ENCODE results near the gene P3H1.
"Not testable (repeated sequence)": the region's sequence is repeated elsewhere in the genome, so short reads cannot be mapped to it uniquely, and the experiment has no call there.

P3H1 gene

DNA sequence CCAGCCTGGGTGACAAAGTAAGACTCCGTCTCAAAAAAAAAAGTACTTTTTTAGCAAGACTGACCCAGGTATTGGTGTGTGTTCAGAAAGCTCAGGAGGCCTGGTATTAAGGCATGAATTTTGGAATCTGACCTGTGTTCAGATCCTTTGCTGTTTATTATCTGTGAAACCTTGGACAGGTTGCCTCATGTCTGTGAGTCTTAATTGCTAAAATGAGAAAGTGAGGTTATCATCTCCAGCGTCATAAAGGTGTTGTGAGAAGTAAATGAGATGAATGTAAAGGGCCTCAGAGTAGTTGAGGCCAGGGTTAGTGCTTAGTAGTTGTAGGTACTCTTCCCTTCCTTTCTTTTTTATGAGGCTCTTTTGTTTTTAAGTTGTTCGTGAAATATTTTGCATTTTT is 3.0 kb upstream of the P3H1 start:
- no peak for DNase-seq (ENCODE audit: low read depth in 3 of 3, low spot score in 1 of 3)

DNA sequence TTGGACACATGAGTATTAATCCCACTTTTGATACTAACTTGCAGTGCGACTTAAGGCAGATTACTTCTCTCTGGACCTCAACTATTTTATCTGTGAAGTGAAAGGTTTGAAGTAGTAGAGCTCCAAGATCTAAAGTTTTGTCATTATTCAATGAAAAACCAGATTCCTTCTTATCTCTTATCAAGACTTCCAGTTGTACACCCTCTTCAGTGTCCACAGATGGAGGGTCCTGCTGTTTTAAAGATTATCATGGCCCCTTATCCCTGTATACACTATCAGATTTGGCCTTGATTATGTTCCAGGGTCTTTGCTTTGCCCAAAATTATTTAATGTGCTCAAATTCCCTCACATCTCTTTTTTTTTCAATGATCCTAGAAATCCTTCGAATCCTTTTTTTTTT is 1.3 kb upstream of the P3H1 start:
- no peak for DNase-seq (ENCODE audit: low read depth in 3 of 3, low spot score in 1 of 3)

GRCh38 chr1:42767510-42768000 is 727 bp upstream of the P3H1 start:
- DNase-seq (ENCODE audit: low read depth in 3 of 3, low spot score in 1 of 3) = no peak

DNA sequence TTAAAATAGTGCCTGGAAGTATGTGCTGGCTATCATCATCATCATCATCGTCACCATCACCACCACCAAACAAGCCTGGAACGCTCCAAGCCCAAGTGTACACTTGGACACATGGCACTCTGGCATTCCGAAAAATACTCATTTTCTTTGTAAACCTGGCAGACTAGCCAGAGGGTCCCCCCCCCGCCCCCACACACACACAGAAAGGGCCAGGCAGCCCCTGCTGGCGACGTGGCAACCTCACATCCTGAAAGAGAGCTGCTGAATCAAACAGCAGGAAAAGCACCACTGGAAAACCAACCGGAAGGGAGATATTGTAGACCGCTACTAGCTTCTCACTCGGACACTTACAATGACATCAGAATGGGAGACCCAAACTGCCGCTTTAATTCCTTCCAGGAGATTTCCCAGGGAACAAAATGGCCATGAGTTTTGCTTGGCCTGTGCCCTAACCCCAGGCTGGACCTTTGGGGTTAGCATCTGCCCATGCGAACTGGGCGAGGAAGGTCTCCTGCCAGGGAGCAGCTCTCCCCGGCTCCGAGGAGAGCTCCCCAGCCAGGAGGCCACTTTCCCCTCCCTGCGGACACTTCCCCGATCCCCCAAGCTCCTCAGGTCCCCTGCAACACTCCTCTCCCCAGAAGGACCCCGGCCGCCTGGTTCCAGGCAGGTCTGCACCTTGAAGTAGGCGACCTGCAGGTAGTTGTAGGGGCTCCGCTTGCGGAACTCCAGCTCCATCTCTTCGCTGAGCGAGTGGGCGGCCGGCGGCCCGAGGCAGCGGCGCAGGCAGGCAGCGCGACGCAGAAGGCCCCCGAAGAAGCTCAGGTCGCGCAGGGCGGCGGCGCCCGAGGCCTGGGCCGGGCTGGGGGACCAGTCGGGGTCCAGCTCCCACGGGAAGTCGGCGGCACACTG is 742 bp downstream of the P3H1 start:
- peak in 1 of 3 donors; percentile 44 for DNase-seq (ENCODE audit: low read depth in 3 of 3, low spot score in 1 of 3)

- no peak for DNase-seq (ENCODE audit: low read depth in 3 of 3, low spot score in 1 of 3)
Observed at GRCh38 chr1:42765269-42765668, 1.6 kb downstream of the P3H1 start.

DNA sequence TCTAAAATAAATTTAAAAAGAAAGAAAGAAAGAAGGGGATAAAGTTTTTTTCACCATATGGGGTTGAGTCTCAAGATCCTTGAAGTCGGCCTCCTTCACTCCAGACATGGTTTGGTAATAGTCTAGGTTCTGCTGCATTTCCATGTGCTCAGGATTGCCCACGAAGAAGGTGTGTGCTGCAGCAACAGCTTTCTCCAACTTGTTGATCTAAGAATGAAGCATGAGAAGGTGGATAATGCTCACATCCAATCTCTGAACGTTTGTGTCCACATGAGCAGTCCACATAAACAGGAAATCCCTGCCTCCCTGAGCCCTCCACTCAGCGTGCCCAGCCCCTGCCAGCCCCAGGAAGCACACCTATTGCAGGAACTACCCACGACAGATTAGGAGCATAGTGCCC is 4.6 kb downstream of the P3H1 start:
- DNase-seq (ENCODE audit: low read depth in 3 of 3, low spot score in 1 of 3) = no peak

- DNase-seq (ENCODE audit: low read depth in 3 of 3, low spot score in 1 of 3) = no peak
Observed at GRCh38 chr1:42761567-42761966, 5.3 kb downstream of the P3H1 start.

- no peak for DNase-seq (ENCODE audit: low read depth in 3 of 3, low spot score in 1 of 3)
Observed at GRCh38 chr1:42759114-42759513, 7.7 kb downstream of the P3H1 start.

GRCh38 chr1:42758641-42759040 is 8.2 kb downstream of the P3H1 start:
- no peak for DNase-seq (ENCODE audit: low read depth in 3 of 3, low spot score in 1 of 3)

- DNase-seq (ENCODE audit: low read depth in 3 of 3, low spot score in 1 of 3) = no peak
Observed at GRCh38 chr1:42757892-42758275, 8.9 kb downstream of the P3H1 start.

DNA sequence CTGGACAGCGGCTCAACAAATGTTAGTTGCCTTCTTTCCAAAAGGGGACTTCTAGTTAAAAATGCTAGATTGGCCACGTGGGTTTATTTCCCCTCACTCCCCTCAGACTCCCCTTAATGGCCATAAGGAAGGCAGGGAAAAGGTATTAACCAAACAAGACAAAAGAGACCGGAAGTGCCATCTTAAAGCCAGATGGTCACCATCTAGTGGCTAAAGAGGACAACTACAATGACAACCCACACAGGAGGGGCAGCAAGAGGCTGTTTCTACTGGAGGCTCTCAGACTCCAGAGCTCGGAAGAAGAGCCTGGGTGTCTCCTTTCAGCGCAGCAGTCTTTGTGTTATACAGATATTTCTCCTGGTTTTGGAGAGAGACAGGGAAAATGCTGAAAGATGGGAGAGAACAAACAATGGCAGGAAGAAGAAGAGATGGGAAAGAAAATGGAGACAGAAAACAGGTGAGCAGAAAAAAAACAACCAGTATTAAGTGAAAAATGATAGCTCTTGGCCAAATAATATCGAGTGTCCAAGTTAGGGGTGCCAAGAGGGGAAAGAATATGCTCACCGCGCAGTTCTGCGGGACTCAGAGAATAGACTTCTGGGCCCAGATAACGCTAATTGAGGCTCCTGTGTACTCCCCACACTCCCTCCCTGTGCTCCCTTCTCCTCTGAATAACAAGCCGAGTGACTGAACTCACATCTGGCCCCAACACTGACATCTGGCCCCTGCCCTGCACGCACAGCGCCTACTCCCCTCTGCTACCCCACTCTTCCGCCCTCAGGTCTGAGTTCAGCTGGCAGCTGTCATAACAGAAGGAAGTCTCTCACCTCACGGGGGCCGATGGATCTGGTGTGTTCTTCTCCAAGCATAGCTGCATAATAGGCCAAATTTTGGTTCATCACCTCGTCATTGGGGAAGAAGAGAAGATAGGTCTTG is 9.6 kb downstream of the P3H1 start:
- DNase-seq (ENCODE audit: low read depth in 3 of 3, low spot score in 1 of 3) = no peak

GRCh38 chr1:42753070-42753469 is 13.8 kb downstream of the P3H1 start:
- no peak for DNase-seq (ENCODE audit: low read depth in 3 of 3, low spot score in 1 of 3)

DNA sequence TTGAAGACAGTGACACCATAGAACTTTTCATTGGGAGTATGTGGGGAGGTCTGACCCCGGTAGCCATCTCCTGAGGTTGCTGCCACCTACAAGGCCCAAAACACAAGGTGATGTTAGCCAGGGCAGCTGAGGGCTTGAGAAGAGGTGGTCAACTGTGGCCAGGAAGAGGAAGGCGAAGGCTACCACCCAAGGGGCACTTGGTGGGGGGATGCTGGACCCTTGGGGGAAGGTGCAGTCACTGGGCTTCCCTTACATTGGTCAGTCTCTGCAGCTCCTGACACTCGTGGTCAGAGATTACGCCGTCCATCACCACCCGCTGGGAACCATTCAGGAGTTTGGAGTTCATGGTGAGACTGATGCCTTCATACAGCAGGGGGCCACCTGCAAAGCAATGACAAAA is 14.5 kb downstream of the P3H1 start:
- DNase-seq (ENCODE audit: low read depth in 3 of 3, low spot score in 1 of 3) = no peak

GRCh38 chr1:42751511-42752070 is 15.2 kb downstream of the P3H1 start:
- not testable (repeated sequence) for DNase-seq (ENCODE audit: low read depth in 3 of 3, low spot score in 1 of 3)

DNA sequence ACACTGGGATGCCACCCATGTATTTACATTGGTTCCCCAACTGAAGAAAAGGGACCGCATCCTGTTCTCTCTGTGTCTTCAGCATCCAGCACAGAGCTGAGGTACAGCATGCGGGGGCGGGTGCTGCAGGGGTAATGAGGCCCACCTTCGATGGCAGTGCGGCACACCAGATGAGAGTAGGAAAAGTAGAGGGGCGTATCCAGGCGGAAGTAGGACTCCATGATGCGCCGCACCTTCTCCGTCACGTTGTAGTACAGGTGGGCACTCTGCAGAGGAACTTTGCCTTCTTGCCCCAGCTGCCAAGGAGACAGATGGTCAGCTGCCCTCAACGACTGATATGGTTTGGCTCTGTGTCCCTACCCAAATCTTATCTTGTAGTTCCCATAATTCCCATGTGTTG is 16.8 kb downstream of the P3H1 start:
- DNase-seq (ENCODE audit: low read depth in 3 of 3, low spot score in 1 of 3) = no peak

- DNase-seq (ENCODE audit: low read depth in 3 of 3, low spot score in 1 of 3) = no peak
Observed at GRCh38 chr1:42748461-42749410, 18.1 kb downstream of the P3H1 start.

GRCh38 chr1:42748021-42748420 is 18.8 kb downstream of the P3H1 start:
- DNase-seq (ENCODE audit: low read depth in 3 of 3, low spot score in 1 of 3) = no peak

DNA sequence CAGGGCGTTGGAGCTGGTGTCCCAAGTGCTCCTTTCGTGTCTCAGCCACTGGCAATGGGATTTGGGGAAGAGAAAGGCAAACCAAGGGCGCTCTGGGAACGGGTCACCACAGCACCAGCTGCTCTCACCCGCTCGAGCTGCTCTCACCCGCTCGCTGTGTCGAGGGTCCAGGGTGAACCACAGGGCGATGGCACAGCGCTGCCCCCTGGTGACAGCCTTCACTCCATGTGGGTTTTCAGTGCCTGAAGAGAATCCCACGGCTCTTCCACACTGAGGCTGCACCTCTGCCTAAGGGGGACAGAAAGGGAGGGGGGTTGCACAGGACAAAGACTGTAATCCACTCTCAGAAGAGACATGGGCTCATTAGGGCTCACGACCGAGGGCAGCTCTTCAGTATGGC is 19.7 kb downstream of the P3H1 start:
- DNase-seq (ENCODE audit: low read depth in 3 of 3, low spot score in 1 of 3) = peak in 1 of 3 donors; percentile 36

- no peak for DNase-seq (ENCODE audit: low read depth in 3 of 3, low spot score in 1 of 3)
Observed at GRCh38 chr1:42746436-42747105, 20.3 kb downstream of the P3H1 start.

DNA sequence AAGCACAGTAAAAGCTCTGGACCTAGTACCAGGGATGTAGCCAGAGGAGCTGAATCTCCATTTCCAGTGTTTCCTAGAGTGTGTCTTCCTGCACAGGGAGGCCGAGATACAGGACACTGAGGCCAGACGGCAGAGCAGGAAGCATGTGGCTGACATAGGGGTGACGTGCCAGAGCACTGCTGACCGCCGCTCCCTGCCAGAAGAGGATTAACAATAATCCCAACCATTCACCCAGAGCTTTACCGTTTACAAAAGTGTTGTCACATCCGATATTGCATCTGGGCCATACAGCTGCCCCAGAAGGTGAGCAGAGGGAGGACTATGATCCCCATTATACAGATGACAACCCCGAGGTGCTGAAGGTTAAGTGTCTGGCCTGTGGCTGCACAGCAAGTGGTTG is 21.0 kb downstream of the P3H1 start:
- DNase-seq (ENCODE audit: low read depth in 3 of 3, low spot score in 1 of 3) = no peak

Data from stimulated activated CD4-positive, alpha-beta T cell treated with anti-CD3 and anti-CD28 coated beads, TNF-alpha, amount 100 ng/mL, for 1 hour (primary cell).